ENCODE measurements around the gene UTP25.

Gene UTP25

GRCh38 chr1:209863766-209864485 is 36.2 kb downstream of the UTP25 start:
- no peak for TF ChIP-seq GATA3 (IDR thresholded peaks at IDR 0.05; ENCODE audit: low read depth, low read length)
- no peak for TF ChIP-seq GATA2 (IDR thresholded peaks at IDR 0.05; ENCODE audit: low read depth, low read length)

- TF ChIP-seq GATA2 (IDR thresholded peaks at IDR 0.05; ENCODE audit: low read depth, low read length) (no peak), GATA3 (IDR thresholded peaks at IDR 0.05; ENCODE audit: low read depth, low read length) (no peak)
Observed at GRCh38 chr1:209866201-209866600, 38.4 kb downstream of the UTP25 start.

DNA sequence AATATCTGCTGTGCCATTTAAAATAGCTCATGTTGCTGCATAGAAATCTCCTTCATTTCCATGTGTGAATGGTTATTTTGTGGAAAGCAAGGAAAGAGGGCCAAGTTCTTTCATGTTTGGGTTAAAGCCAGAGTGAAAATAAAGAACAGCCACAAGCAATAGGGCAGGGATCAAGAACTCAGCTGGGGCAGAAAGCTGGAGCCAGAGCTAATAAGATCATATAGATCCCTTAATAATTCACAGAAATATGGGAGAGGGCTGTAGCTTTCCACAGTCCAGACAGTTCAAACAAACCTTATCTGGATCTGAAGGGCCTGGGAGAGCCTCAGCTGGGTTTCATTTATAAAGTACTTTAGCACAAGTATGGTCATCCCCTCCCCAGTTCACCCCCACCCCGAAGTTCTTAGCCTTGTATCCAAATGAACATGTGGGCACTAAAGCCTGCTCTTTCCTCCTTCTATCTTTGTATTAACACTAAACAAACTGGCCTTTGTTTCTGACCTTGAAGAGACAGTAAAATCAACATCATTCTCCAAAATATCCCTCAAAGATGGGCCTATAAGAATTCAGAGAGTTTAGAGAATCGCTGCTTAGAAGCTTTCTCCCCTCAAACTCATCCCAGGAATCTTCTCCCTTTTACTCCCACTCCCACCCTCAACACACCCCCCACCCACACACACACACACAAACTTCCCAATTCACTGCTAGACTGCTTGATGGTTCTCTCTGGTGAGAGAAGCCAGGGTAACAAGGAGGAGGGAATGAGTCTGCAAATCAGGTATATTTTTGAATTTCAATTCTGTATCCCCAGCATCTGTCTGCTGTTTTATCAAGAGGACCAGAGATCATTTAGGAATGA is 41.7 kb downstream of the UTP25 start:
- TF ChIP-seq GATA3 (IDR thresholded peaks at IDR 0.05; ENCODE audit: low read depth, low read length) (no peak), GATA2 (IDR thresholded peaks at IDR 0.05; ENCODE audit: low read depth, low read length) (peak; percentile 30; the same call in 1 of the 2 replicates)

GRCh38 chr1:209870151-209870831 is 42.5 kb downstream of the UTP25 start:
- TF ChIP-seq GATA2 (IDR thresholded peaks at IDR 0.05; ENCODE audit: low read depth, low read length) = peak; percentile 35; the same call in 1 of the 2 replicates
- TF ChIP-seq GATA3 (IDR thresholded peaks at IDR 0.05; ENCODE audit: low read depth, low read length) = no peak; the same call in 1 of the 2 replicates

DNA sequence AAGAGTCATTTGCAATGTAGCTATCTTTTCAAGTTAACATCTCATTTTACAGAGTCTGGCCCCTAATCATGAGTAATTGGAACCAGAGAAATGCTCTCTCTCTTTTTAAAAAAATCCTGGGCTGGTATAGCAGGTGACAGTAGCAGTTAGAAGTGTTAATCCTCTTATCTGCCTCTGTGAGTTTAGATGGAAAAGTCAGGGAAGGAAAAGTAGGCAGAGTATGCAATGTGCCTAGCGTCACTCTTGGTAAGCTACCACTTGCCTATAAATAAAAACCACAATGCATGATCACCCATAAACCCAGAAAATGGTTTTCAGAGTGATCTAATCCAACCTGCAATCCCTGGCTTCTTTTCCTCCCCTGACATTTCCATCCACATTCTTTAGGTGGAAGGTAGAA is 43.2 kb downstream of the UTP25 start:
- TF ChIP-seq GATA3 (IDR thresholded peaks at IDR 0.05; ENCODE audit: low read depth, low read length) (no peak), GATA2 (IDR thresholded peaks at IDR 0.05; ENCODE audit: low read depth, low read length) (peak; percentile 28; the same call in 1 of the 2 replicates)

DNA sequence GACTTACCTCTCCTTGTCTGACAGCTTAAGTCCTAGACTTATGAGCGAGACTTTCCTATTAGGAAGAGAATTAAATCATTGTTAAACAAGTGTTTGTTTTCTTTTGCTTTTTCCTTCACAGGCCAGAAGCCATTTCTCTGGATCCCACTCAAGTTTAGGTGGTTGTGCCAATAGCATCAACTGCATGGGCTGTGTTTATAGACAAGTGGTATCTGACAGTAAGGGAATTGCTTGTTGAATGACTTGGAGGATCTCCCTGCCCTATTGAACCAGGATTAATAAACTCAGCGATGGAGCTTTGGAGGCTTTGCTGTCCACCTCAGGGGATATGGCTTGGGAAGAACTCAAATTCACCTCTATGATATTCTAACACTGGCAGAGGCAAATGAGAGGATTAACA is 43.7 kb downstream of the UTP25 start:
- no peak for TF ChIP-seq GATA2 (IDR thresholded peaks at IDR 0.05; ENCODE audit: low read depth, low read length)
- TF ChIP-seq GATA3 (IDR thresholded peaks at IDR 0.05; ENCODE audit: low read depth, low read length) = no peak

DNA sequence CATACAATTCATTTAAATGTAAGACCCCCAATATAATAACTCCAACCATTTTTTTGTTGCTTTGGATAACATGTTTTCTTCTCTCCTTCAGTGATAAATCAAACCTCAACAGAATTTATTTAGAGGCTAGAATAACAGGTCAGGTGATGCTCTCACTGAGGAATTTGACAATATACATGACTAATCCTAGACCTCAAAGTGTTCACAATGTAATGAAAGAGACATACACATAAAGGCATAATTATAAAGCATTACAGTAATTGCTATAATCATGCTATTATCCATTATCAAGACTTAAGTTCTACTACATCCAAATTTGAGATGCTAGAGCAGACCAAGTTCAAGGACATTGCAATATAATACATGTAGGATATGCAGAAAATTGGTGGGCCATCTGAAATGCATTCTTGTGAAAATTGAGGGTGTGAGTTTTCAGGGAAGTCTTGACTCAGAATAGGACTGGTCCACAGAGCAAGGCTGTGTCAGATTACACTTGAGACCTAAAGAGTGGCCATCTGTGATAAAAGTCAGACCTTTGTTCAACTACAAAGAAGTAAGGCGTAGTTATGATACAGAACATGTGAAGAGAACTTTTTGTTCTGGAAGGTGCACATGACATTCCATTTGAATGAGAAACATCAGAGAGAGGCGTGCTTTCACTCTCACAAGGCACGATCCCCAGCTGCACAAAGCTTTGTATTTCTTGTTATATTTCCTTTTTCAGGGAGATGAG is 45.5 kb downstream of the UTP25 start:
- no peak for TF ChIP-seq GATA3 (IDR thresholded peaks at IDR 0.05; ENCODE audit: low read depth, low read length)
- TF ChIP-seq GATA2 (IDR thresholded peaks at IDR 0.05; ENCODE audit: low read depth, low read length) = no peak

DNA sequence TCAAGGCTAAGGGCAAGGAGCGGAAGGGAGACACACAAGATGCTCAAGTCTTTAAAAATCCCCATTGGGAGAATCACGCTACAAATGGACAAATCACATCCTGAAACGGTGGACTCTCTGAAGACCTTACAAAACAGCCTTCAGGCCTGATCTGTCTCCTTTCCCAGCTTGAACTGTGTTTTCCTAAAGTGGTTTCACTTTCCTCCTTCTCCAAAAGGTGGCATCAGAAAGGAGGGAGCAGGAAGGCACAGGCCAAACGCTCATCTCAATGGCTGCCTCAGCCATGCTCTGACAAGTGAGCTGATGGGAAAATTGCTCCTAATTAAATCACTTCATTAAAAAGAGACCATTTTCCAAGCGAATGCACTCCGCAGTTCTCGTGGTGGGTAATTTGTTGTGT is 47.7 kb downstream of the UTP25 start:
- TF ChIP-seq GATA2 (IDR thresholded peaks at IDR 0.05; ENCODE audit: low read depth, low read length) (no peak), GATA3 (IDR thresholded peaks at IDR 0.05; ENCODE audit: low read depth, low read length) (no peak)

- TF ChIP-seq GATA3 (IDR thresholded peaks at IDR 0.05; ENCODE audit: low read depth, low read length) (no peak), GATA2 (IDR thresholded peaks at IDR 0.05; ENCODE audit: low read depth, low read length) (no peak)
Observed at GRCh38 chr1:209876078-209876800, 48.5 kb downstream of the UTP25 start.

- TF ChIP-seq GATA3 (IDR thresholded peaks at IDR 0.05; ENCODE audit: low read depth, low read length) = peak; percentile 47
- TF ChIP-seq GATA2 (IDR thresholded peaks at IDR 0.05; ENCODE audit: low read depth, low read length) = peak; percentile 89
Observed at GRCh38 chr1:209877087-209877764, 49.5 kb downstream of the UTP25 start.

DNA sequence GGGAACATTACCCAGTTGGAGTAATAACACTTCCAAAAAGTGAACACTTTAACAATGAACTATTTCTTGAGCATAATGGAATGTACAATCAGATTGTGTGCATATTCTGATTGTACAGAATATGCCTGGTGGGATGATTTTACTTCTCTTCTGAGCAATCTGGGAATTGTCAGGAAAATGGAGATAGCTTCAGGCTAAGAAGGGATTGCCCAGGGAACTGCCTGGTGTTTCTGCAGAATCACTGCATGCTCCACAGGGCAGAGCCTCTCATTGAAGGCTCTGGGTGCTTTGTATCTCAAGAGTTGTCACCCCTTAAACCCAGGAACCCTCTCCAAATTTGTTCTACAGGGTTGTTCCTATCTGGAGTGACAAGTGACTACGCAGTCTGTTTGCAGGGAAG is 51.2 kb downstream of the UTP25 start:
- no peak for TF ChIP-seq GATA3 (IDR thresholded peaks at IDR 0.05; ENCODE audit: low read depth, low read length)
- TF ChIP-seq GATA2 (IDR thresholded peaks at IDR 0.05; ENCODE audit: low read depth, low read length) = peak; percentile 26; the same call in 1 of the 2 replicates

DNA sequence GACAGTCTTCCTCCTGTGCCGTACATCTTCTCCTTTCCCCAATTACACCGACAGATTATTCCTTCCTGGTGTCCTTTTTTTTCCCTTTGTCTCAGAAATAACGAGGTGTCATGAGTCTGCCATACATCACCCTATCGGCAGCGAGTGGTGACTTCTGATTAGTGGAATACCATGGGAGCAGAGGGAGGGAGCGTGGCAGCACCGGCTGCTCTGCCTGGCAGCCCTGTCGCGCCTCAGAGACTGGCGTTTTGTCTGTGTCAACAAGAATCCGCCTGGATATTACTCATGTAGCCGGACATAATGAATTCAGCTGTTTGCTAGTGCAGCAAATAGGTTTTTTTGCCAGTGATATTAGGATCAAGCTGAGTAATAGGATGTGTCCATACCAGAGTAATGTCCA is 51.8 kb downstream of the UTP25 start:
- TF ChIP-seq GATA3 (IDR thresholded peaks at IDR 0.05; ENCODE audit: low read depth, low read length) = no peak
- no peak for TF ChIP-seq GATA2 (IDR thresholded peaks at IDR 0.05; ENCODE audit: low read depth, low read length)

All from SH-SY5Y (cell line).